Measurements from ENCODE around the gene ICAM4.
A peak's percentile ranks its signal among the peaks of the same experiment; 100 is the strongest.

The ICAM4 gene

DNA sequence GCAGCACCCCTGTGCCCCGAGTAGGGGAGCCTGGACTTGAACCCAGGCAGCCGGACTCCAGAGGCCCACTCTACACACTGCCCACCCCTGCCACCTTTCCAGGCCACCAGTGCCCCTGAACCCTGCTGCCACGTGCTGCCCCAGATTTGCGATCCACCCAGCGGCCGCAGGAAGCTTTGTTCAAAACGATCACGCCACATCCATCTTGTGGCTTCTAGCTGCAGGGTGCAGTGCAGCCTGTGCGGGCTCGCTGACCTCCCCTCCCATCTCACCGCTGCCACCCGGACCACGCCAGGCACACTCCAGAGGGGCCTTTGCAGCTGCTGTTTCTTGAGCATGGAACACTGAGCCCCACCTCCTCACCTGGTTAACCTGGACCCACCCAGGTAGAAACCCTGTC is 42.8 kb downstream of the ICAM4 start:
- Histone ChIP-seq H4K91ac (ENCODE audit: low read depth, low read length, poor library complexity) (no peak overlapping the region), H3K27ac (replicated peaks; ENCODE audit: low read length) (no peak overlapping the region), H3K27me3 (ENCODE audit: control insufficient read depth in 3 of 3, insufficient read depth in 3 of 3, low read depth in 1 of 3, low read length in 3 of 3) (peaks cover 0 to 4% (median 0%) of the 10 kb centered on the region in 3 experiments), H2BK5ac (ENCODE audit: low read length) (no peak overlapping the region), H3K9ac (ENCODE audit: low read depth, low read length, poor library complexity) (no peak overlapping the region), H4K8ac (ENCODE audit: low read depth, low read length) (no peak overlapping the region), H3K23ac (ENCODE audit: low read depth, low read length, poor library complexity) (no peak overlapping the region), H3K4me3 (ENCODE audit: low read length in 2 of 2) (no peak overlapping the region), H3K14ac (ENCODE audit: low read length) (no peak overlapping the region), H3K4ac (ENCODE audit: low read length) (no peak overlapping the region), H2AFZ (ENCODE audit: low read length) (no peak overlapping the region), H2BK120ac (ENCODE audit: low read depth, low read length) (no peak overlapping the region), H3K18ac (ENCODE audit: low read length) (no peak overlapping the region), H3K36me3 (replicated peaks in 1 of 2; ENCODE audit: control insufficient read depth in 2 of 2, insufficient read depth in 2 of 2, low read length in 2 of 2) (peaks cover 53 to 73% of the 10 kb centered on the region in 2 donors), H3K4me1 (ENCODE audit: control insufficient read depth in 2 of 2, insufficient read depth in 1 of 2, low read depth in 1 of 2, low read length in 2 of 2) (peaks cover 12 to 13% of the 10 kb centered on the region in 2 donors), H2AK5ac (ENCODE audit: low read depth, low read length) (no peak overlapping the region), H3K4me2 (ENCODE audit: insufficient read depth, low read length, poor library complexity, severe bottlenecking) (no peak overlapping the region), H2BK12ac (ENCODE audit: low read length) (no peak overlapping the region), H2BK15ac (ENCODE audit: low read length) (no peak overlapping the region), H3K9me3 (replicated peaks in 1 of 2; ENCODE audit: control insufficient read depth in 2 of 2, insufficient read depth in 1 of 2, low read depth in 1 of 2, low read length in 2 of 2) (no peaks in the 10 kb centered on the region), H3K79me1 (ENCODE audit: low read depth, low read length) (peaks cover 29% of the 10 kb centered on the region)
- DNase-seq (ENCODE audit: low spot score), result no peak
- no CpG with 5 or more reads among the region's 13 CpGs for WGBS, 2 donors (ENCODE audit: extremely low coverage in 2 of 2, insufficient read length in 2 of 2, insufficient replicate concordance in 1 of 2)

DNA sequence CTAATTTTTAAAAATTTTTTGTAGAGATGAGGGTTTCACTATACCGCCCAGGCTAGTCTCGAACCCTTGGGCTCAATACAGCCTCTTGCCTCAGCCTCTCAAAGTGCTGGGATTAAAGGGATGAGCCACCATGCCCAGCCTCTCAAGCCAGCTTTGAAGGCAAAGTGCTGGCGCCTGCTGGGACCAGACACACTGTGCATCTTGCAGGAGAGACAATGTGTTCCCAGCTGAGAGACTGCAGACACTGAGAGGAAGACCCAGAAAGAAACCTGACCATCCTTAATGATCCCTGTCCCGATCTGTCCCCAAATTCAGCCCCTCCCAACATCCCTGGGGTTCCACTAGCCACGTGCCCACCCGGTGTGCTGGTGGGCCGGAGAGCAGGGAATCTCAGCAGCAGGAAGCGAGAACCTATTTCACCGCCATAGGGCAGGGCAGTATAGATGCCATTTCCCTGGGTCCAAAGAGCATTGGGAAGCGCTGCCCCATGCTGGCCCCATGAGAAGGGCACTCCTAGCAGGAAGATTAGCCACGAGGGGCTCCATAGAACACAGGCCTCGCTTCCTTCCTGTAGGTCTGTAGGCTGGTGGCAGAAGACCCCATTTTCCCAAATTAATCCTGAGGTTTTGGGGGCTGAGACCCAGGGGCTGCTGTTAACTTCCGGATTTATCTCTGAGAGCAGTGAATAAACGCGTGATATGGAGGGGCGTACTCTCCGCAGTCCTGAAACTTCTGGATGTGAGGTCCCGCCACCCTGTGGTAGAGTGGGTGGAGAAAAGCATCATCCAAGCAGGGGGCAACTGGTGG is 45.6 kb downstream of the ICAM4 start:
- no peak overlapping the region for H3K27ac ChIP-seq (replicated peaks; ENCODE audit: low read length)

DNA sequence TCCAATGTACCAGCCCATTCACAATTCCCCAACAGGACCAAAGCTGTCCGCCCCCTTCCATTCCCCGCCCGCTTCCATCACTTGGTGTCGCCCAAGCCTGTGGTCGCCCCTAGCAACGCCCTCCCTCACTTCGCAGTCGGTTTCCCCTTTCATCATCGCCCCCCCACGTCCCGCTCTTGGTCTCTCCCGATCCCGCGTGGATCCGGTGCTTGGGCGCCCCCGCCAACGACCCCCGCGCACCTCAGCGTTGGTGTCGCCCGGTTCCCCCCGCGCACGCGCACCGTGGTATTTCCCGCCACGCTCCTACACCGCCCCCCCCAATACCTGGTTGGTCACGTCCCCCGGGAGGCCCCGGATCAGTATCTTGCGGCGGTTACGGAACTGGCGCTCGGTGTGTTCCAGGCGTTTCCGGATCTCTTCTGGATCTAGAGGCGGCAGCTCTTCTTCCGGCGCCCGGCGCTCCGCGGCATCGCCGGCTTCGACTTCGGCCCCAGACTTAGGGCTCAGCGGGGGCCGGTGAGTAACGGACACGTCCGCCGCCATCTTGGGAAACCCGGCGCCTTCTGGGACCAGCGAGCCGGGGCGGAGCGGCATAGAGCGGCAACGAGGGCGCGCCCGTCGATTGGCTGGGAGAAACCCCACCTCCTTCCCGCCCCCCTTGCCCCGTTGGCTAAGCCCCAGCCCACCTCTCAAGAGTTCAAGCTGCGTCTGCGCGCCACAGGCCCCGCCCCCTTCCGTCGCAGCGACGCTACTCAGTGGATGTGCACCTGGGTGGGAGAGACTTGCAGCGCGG is 46.4 kb downstream of the ICAM4 start, which contains the start of gene RAVER1:
Gene RAVER1, minus strand, starts transcription at position 565 of the 793 bp plus-strand sequence. Its CDS starts 22 bp downstream, at position 543.
- peaks cover 27 to 39% of the 10 kb centered on the region in 2 donors for H3K36me3 ChIP-seq (replicated peaks in 1 of 2; ENCODE audit: control insufficient read depth in 2 of 2, insufficient read depth in 2 of 2, low read length in 2 of 2)
- H2BK120ac ChIP-seq (ENCODE audit: low read depth, low read length), result peak within 1 kb of the TSS; percentile 82
- H3K18ac ChIP-seq (ENCODE audit: low read length), result peak within 1 kb of the TSS; percentile 98
- H3K9ac ChIP-seq (ENCODE audit: low read depth, low read length, poor library complexity), result peak within 1 kb of the TSS; percentile 91
- H3K27me3 ChIP-seq (ENCODE audit: control insufficient read depth in 3 of 3, insufficient read depth in 3 of 3, low read depth in 1 of 3, low read length in 3 of 3), result peaks cover 0 to 4% (median 0%) of the 10 kb centered on the region in 3 experiments
- peak within 1 kb of the TSS; percentile 94 for H3K14ac ChIP-seq (ENCODE audit: low read length)
- H2AFZ ChIP-seq (ENCODE audit: low read length), result peak within 1 kb of the TSS; percentile 85
- no peak within 1 kb of the TSS for H4K91ac ChIP-seq (ENCODE audit: low read depth, low read length, poor library complexity)
- no peaks in the 10 kb centered on the region for H3K9me3 ChIP-seq (replicated peaks in 1 of 2; ENCODE audit: control insufficient read depth in 2 of 2, insufficient read depth in 1 of 2, low read depth in 1 of 2, low read length in 2 of 2)
- peaks cover 24% of the 10 kb centered on the region for H3K79me1 ChIP-seq (ENCODE audit: low read depth, low read length)
- peak within 1 kb of the TSS; percentile 93 for H3K23ac ChIP-seq (ENCODE audit: low read depth, low read length, poor library complexity)
- peak; percentile 96 for DNase-seq (ENCODE audit: low spot score)
- peak within 1 kb of the TSS; percentile 72 for H2BK5ac ChIP-seq (ENCODE audit: low read length)
- peak within 1 kb of the TSS; percentile 76 to 88 for H3K4me3 ChIP-seq (ENCODE audit: low read length in 2 of 2)
- H3K27ac ChIP-seq (replicated peaks; ENCODE audit: low read length), result peak within 1 kb of the TSS; percentile 92
- H4K8ac ChIP-seq (ENCODE audit: low read depth, low read length), result no peak within 1 kb of the TSS
- H2BK12ac ChIP-seq (ENCODE audit: low read length), result no peak within 1 kb of the TSS
- peak within 1 kb of the TSS; percentile 77 for H2AK5ac ChIP-seq (ENCODE audit: low read depth, low read length)
- peak within 1 kb of the TSS; percentile 89 for H3K4me2 ChIP-seq (ENCODE audit: insufficient read depth, low read length, poor library complexity, severe bottlenecking)
- no peak within 1 kb of the TSS for H3K4ac ChIP-seq (ENCODE audit: low read length)
- H2BK15ac ChIP-seq (ENCODE audit: low read length), result peak within 1 kb of the TSS; percentile 83
- no CpG with 5 or more reads among the region's 82 CpGs for WGBS, 2 donors (ENCODE audit: extremely low coverage in 2 of 2, insufficient read length in 2 of 2, insufficient replicate concordance in 1 of 2)
- H3K4me1 ChIP-seq (ENCODE audit: control insufficient read depth in 2 of 2, insufficient read depth in 1 of 2, low read depth in 1 of 2, low read length in 2 of 2), result peaks cover 12 to 16% of the 10 kb centered on the region in 2 donors

More for the DNA sequence above, 45.6 kb downstream of the ICAM4 start:
- Histone ChIP-seq H4K8ac (ENCODE audit: low read depth, low read length) (no peak overlapping the region), H3K9me3 (replicated peaks in 1 of 2; ENCODE audit: control insufficient read depth in 2 of 2, insufficient read depth in 1 of 2, low read depth in 1 of 2, low read length in 2 of 2) (no peaks in the 10 kb centered on the region), H3K14ac (ENCODE audit: low read length) (no peak overlapping the region), H2BK15ac (ENCODE audit: low read length) (no peak overlapping the region), H3K18ac (ENCODE audit: low read length) (peak overlapping the region; percentile 98), H2BK120ac (ENCODE audit: low read depth, low read length) (no peak overlapping the region), H3K4me1 (ENCODE audit: control insufficient read depth in 2 of 2, insufficient read depth in 1 of 2, low read depth in 1 of 2, low read length in 2 of 2) (peaks cover 12 to 16% of the 10 kb centered on the region in 2 donors), H3K36me3 (replicated peaks in 1 of 2; ENCODE audit: control insufficient read depth in 2 of 2, insufficient read depth in 2 of 2, low read length in 2 of 2) (peaks cover 34 to 47% of the 10 kb centered on the region in 2 donors), H2BK12ac (ENCODE audit: low read length) (no peak overlapping the region), H3K23ac (ENCODE audit: low read depth, low read length, poor library complexity) (peak overlapping the region; percentile 43), H3K27me3 (ENCODE audit: control insufficient read depth in 3 of 3, insufficient read depth in 3 of 3, low read depth in 1 of 3, low read length in 3 of 3) (peaks cover 0 to 4% (median 0%) of the 10 kb centered on the region in 3 experiments), H2BK5ac (ENCODE audit: low read length) (peak overlapping the region; percentile 72), H2AK5ac (ENCODE audit: low read depth, low read length) (peak overlapping the region; percentile 61), H3K4ac (ENCODE audit: low read length) (no peak overlapping the region), H4K91ac (ENCODE audit: low read depth, low read length, poor library complexity) (no peak overlapping the region), H3K9ac (ENCODE audit: low read depth, low read length, poor library complexity) (peak overlapping the region; percentile 91), H3K4me3 (ENCODE audit: low read length in 2 of 2) (peak overlapping the region; percentile 76 to 88), H2AFZ (ENCODE audit: low read length) (peak overlapping the region; percentile 85), H3K79me1 (ENCODE audit: low read depth, low read length) (peaks cover 28% of the 10 kb centered on the region), H3K4me2 (ENCODE audit: insufficient read depth, low read length, poor library complexity, severe bottlenecking) (peak overlapping the region; percentile 81)
- no CpG with 5 or more reads among the region's 18 CpGs for WGBS, 2 donors (ENCODE audit: extremely low coverage in 2 of 2, insufficient read length in 2 of 2, insufficient replicate concordance in 1 of 2)
- DNase-seq (ENCODE audit: low spot score), result no peak

Data from neuronal stem cell (in vitro differentiated cells).